Measurements from ENCODE around the gene ANKFN1.

ANKFN1 gene

DNA sequence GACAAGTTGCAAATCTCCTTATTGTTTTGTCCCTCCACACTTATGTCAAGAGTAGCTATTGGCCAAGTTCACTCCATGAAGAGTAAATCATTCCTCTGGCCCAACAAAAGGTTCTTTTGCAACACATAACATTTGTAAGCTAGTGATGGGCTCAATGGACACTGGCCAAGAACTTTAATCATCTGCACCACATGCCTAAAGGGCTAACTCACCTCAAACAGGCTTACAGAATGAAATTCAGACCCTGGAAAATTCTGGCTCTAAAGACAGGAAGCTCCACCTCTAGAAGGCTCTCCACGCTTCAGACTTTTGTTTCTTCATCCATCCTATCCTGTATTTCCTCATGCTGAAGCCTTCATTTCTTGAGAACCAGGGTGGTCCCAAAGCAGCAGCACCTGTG lies 10.9 kb upstream of the ANKFN1 start:
- no CpG with 5 or more reads among the region's 1 CpG for WGBS (ENCODE audit: extremely low coverage, insufficient coverage, insufficient read length)

DNA sequence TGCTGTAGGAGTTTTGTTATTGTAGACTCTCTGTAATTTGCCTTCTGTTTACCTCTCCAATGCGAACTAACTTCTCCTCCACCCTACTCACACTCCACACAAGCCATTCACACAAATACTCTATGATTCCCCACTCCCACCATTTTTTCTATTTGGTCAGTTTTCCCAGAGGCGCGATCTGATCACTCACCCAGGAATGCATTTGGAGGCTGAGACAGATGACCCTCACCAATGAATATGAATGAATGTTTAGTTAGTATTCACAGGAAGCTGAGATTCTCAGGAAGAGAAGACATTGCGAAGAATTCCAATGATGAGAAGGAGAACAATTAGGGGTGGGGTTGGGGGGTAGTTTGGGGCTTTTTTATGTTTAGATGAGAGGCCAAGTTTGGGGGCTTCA lies 10.5 kb upstream of the ANKFN1 start:
- no peaks in the 10 kb centered on the region for H3K27me3 ChIP-seq (ENCODE audit: insufficient read depth, low read length)
- no peak overlapping the region for H4K91ac ChIP-seq (ENCODE audit: low read depth, low read length)
- no peaks in the 10 kb centered on the region for H3K79me2 ChIP-seq (ENCODE audit: control insufficient read depth, insufficient read depth, low read length, poor library complexity)
- no peak overlapping the region for H4K8ac ChIP-seq (ENCODE audit: low read depth, low read length)
- no peaks in the 10 kb centered on the region for H3K79me1 ChIP-seq (ENCODE audit: low read length)
- no peak overlapping the region for H3K4ac ChIP-seq (ENCODE audit: low read depth, low read length)
- peaks cover 1% of the 10 kb centered on the region for H3K9me3 ChIP-seq (ENCODE audit: insufficient read depth, low read depth, low read length)
- no peak overlapping the region for H2BK120ac ChIP-seq (ENCODE audit: insufficient read depth, low read length, poor library complexity)
- H4K12ac ChIP-seq (ENCODE audit: low read depth, low read length): no peak overlapping the region
- H3K36me3 ChIP-seq (ENCODE audit: control insufficient read depth in 1 of 2, insufficient read depth in 2 of 2, low read length in 2 of 2): no peaks in the 10 kb centered on the region
- H3K9ac ChIP-seq (ENCODE audit: low read length): no peak overlapping the region
- H2AK5ac ChIP-seq (ENCODE audit: low read length): no peak overlapping the region
- no peak overlapping the region for H3K14ac ChIP-seq (ENCODE audit: low read length)
- no peak overlapping the region for H3K4me2 ChIP-seq (ENCODE audit: low read length)
- no peak overlapping the region for H3K23ac ChIP-seq (ENCODE audit: low read length)
- H3K18ac ChIP-seq (ENCODE audit: low read length): no peak overlapping the region
- no peak overlapping the region for H3K4me3 ChIP-seq (ENCODE audit: low read depth, low read length)
- no CpG with 5 or more reads among the region's 4 CpGs for WGBS (ENCODE audit: extremely low coverage, insufficient coverage, insufficient read length)
- H2AFZ ChIP-seq (ENCODE audit: insufficient read depth, low read length, poor library complexity): no peak overlapping the region
- H3K4me1 ChIP-seq (ENCODE audit: control insufficient read depth in 1 of 2, insufficient read depth in 2 of 2, low read length in 2 of 2): no peaks in the 10 kb centered on the region
- H2BK5ac ChIP-seq (ENCODE audit: low read depth, low read length, poor library complexity): no peak overlapping the region
- DNase-seq: no peak
- no peak overlapping the region for H2BK12ac ChIP-seq (ENCODE audit: low read length)
- no peak overlapping the region for H3K27ac ChIP-seq (ENCODE audit: low read depth, low read length)

More for the DNA sequence above, 10.9 kb upstream of the ANKFN1 start:
- no peak overlapping the region for H3K4me3 ChIP-seq (ENCODE audit: low read depth, low read length)
- no peak overlapping the region for H3K18ac ChIP-seq (ENCODE audit: low read length)
- H3K4me1 ChIP-seq (ENCODE audit: control insufficient read depth in 1 of 2, insufficient read depth in 2 of 2, low read length in 2 of 2): no peaks in the 10 kb centered on the region
- no peak overlapping the region for H4K91ac ChIP-seq (ENCODE audit: low read depth, low read length)
- no peak overlapping the region for H3K23ac ChIP-seq (ENCODE audit: low read length)
- H3K4me2 ChIP-seq (ENCODE audit: low read length): no peak overlapping the region
- no peak overlapping the region for H3K14ac ChIP-seq (ENCODE audit: low read length)
- H3K9ac ChIP-seq (ENCODE audit: low read length): no peak overlapping the region
- H3K27ac ChIP-seq (ENCODE audit: low read depth, low read length): no peak overlapping the region
- no peaks in the 10 kb centered on the region for H3K27me3 ChIP-seq (ENCODE audit: insufficient read depth, low read length)
- H3K36me3 ChIP-seq (ENCODE audit: control insufficient read depth in 1 of 2, insufficient read depth in 2 of 2, low read length in 2 of 2): no peaks in the 10 kb centered on the region
- peaks cover 1% of the 10 kb centered on the region for H3K9me3 ChIP-seq (ENCODE audit: insufficient read depth, low read depth, low read length)
- no peak overlapping the region for H2AFZ ChIP-seq (ENCODE audit: insufficient read depth, low read length, poor library complexity)
- H3K4ac ChIP-seq (ENCODE audit: low read depth, low read length): no peak overlapping the region
- no peak overlapping the region for H4K8ac ChIP-seq (ENCODE audit: low read depth, low read length)
- H2BK120ac ChIP-seq (ENCODE audit: insufficient read depth, low read length, poor library complexity): no peak overlapping the region
- no peaks in the 10 kb centered on the region for H3K79me1 ChIP-seq (ENCODE audit: low read length)
- DNase-seq: no peak
- H3K79me2 ChIP-seq (ENCODE audit: control insufficient read depth, insufficient read depth, low read length, poor library complexity): no peaks in the 10 kb centered on the region
- no peak overlapping the region for H2AK5ac ChIP-seq (ENCODE audit: low read length)
- H4K12ac ChIP-seq (ENCODE audit: low read depth, low read length): no peak overlapping the region
- H2BK5ac ChIP-seq (ENCODE audit: low read depth, low read length, poor library complexity): no peak overlapping the region
- no peak overlapping the region for H2BK12ac ChIP-seq (ENCODE audit: low read length)

DNA sequence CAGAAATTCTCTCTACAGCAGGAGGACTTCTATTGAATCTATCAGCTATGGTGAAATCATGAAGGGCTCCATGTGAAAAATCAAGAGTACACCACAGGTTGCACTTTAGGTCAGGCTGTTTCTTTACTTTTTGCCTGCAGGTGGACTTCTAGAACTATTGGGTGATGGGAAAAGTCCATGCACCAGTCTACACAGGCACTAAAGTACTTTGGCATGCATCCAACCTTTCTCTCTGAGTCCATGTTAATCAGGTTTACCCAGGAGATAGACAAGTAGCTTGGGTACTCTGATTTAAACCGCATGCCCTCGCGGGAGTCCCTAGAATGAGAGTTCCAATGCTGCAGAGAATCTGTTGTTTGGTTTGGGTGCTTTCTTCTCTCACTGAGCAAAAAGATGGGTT lies 9.1 kb upstream of the ANKFN1 start:
- Histone ChIP-seq H3K36me3 (ENCODE audit: control insufficient read depth in 1 of 2, insufficient read depth in 2 of 2, low read length in 2 of 2) (no peaks in the 10 kb centered on the region), H3K27ac (ENCODE audit: low read depth, low read length) (no peak overlapping the region), H3K9ac (ENCODE audit: low read length) (no peak overlapping the region), H4K91ac (ENCODE audit: low read depth, low read length) (no peak overlapping the region), H2BK5ac (ENCODE audit: low read depth, low read length, poor library complexity) (no peak overlapping the region), H4K12ac (ENCODE audit: low read depth, low read length) (no peak overlapping the region), H2AK5ac (ENCODE audit: low read length) (no peak overlapping the region), H3K79me1 (ENCODE audit: low read length) (no peaks in the 10 kb centered on the region), H3K18ac (ENCODE audit: low read length) (no peak overlapping the region), H4K8ac (ENCODE audit: low read depth, low read length) (no peak overlapping the region), H2BK12ac (ENCODE audit: low read length) (no peak overlapping the region), H3K27me3 (ENCODE audit: insufficient read depth, low read length) (no peaks in the 10 kb centered on the region), H3K4me2 (ENCODE audit: low read length) (no peak overlapping the region), H3K4ac (ENCODE audit: low read depth, low read length) (no peak overlapping the region), H3K79me2 (ENCODE audit: control insufficient read depth, insufficient read depth, low read length, poor library complexity) (no peaks in the 10 kb centered on the region), H3K14ac (ENCODE audit: low read length) (no peak overlapping the region), H3K4me1 (ENCODE audit: control insufficient read depth in 1 of 2, insufficient read depth in 2 of 2, low read length in 2 of 2) (no peaks in the 10 kb centered on the region), H3K4me3 (ENCODE audit: low read depth, low read length) (no peak overlapping the region), H2BK120ac (ENCODE audit: insufficient read depth, low read length, poor library complexity) (no peak overlapping the region), H3K23ac (ENCODE audit: low read length) (no peak overlapping the region), H2AFZ (ENCODE audit: insufficient read depth, low read length, poor library complexity) (no peak overlapping the region), H3K9me3 (ENCODE audit: insufficient read depth, low read depth, low read length) (peaks cover 1% of the 10 kb centered on the region)
- WGBS (ENCODE audit: extremely low coverage, insufficient coverage, insufficient read length): no CpG with 5 or more reads among the region's 3 CpGs
- DNase-seq: no peak

DNA sequence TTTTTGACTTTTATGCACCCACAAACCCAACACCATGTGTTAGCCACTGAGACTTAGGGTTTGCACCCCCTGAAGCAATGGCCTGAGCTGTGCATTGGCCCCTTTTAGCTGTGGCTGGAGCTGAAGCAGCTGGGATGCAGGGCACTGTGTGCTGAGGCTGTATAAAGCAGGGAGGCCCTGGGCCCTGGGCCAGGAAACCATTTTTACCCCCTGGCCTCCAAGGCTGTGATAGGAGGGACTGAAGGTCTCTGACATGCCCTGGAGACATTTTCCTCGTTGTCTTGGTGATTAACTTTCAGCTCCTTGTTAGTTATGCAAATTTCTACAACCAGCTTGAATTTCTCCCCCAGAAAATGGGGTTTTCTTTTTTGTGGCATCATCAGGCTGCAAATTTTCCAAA lies 6.7 kb upstream of the ANKFN1 start:
- Histone ChIP-seq H3K9me3 (ENCODE audit: insufficient read depth, low read depth, low read length) (peaks cover 1% of the 10 kb centered on the region), H4K8ac (ENCODE audit: low read depth, low read length) (no peak overlapping the region), H3K4me1 (ENCODE audit: control insufficient read depth in 1 of 2, insufficient read depth in 2 of 2, low read length in 2 of 2) (no peaks in the 10 kb centered on the region), H3K4me3 (ENCODE audit: low read depth, low read length) (no peak overlapping the region), H3K27me3 (ENCODE audit: insufficient read depth, low read length) (no peaks in the 10 kb centered on the region), H3K79me1 (ENCODE audit: low read length) (no peaks in the 10 kb centered on the region), H3K79me2 (ENCODE audit: control insufficient read depth, insufficient read depth, low read length, poor library complexity) (no peaks in the 10 kb centered on the region), H2BK120ac (ENCODE audit: insufficient read depth, low read length, poor library complexity) (no peak overlapping the region), H4K91ac (ENCODE audit: low read depth, low read length) (no peak overlapping the region), H2BK12ac (ENCODE audit: low read length) (no peak overlapping the region), H3K14ac (ENCODE audit: low read length) (no peak overlapping the region), H3K4ac (ENCODE audit: low read depth, low read length) (no peak overlapping the region), H3K23ac (ENCODE audit: low read length) (no peak overlapping the region), H2BK5ac (ENCODE audit: low read depth, low read length, poor library complexity) (no peak overlapping the region), H2AK5ac (ENCODE audit: low read length) (no peak overlapping the region), H2AFZ (ENCODE audit: insufficient read depth, low read length, poor library complexity) (no peak overlapping the region), H4K12ac (ENCODE audit: low read depth, low read length) (no peak overlapping the region), H3K4me2 (ENCODE audit: low read length) (no peak overlapping the region), H3K18ac (ENCODE audit: low read length) (no peak overlapping the region), H3K9ac (ENCODE audit: low read length) (no peak overlapping the region), H3K36me3 (ENCODE audit: control insufficient read depth in 1 of 2, insufficient read depth in 2 of 2, low read length in 2 of 2) (no peaks in the 10 kb centered on the region), H3K27ac (ENCODE audit: low read depth, low read length) (no peak overlapping the region)
- DNase-seq: no peak
- no CpG with 5 or more reads among the region's 1 CpG for WGBS (ENCODE audit: extremely low coverage, insufficient coverage, insufficient read length)

Data from trophoblast cell (in vitro differentiated cells and primary cell).